ENCODE results near the gene BRD4.

BRD4 gene

GRCh38 chr19:15247107-15248014 is 85.0 kb downstream of the BRD4 start:
- peak; percentile 59 to 69 for DNase-seq

- DNase-seq, result no peak
Observed at GRCh38 chr19:15246198-15246481, 86.2 kb downstream of the BRD4 start.

GRCh38 chr19:15245370-15246197 is 86.8 kb downstream of the BRD4 start:
- no peak for DNase-seq

- no peak for DNase-seq
Observed at GRCh38 chr19:15244808-15245207, 87.5 kb downstream of the BRD4 start.

- no peak for DNase-seq
Observed at GRCh38 chr19:15244106-15244803, 88.1 kb downstream of the BRD4 start.

GRCh38 chr19:15243236-15243957 is 88.9 kb downstream of the BRD4 start:
- DNase-seq, result no peak

GRCh38 chr19:15241259-15241910 is 91.0 kb downstream of the BRD4 start:
- peak; percentile 40 to 50 for DNase-seq

GRCh38 chr19:15240515-15240914 is 91.8 kb downstream of the BRD4 start:
- DNase-seq, result no peak

- no peak for DNase-seq
Observed at GRCh38 chr19:15239337-15239949, 92.9 kb downstream of the BRD4 start.

- no peak for DNase-seq
Observed at GRCh38 chr19:15238639-15239155, 93.6 kb downstream of the BRD4 start.

GRCh38 chr19:15237759-15238638 is 94.3 kb downstream of the BRD4 start:
- DNase-seq, result no peak

- no peak for DNase-seq
Observed at GRCh38 chr19:15236886-15237285, 95.5 kb downstream of the BRD4 start.

GRCh38 chr19:15235781-15236180 is 96.6 kb downstream of the BRD4 start:
- DNase-seq, result no peak

- DNase-seq, result no peak
Observed at GRCh38 chr19:15234431-15235130, 97.8 kb downstream of the BRD4 start.

GRCh38 chr19:15231271-15231670 is 101.1 kb downstream of the BRD4 start:
- no peak for DNase-seq

- DNase-seq, result no peak
Observed at GRCh38 chr19:15227261-15227660, 105.1 kb downstream of the BRD4 start.

GRCh38 chr19:15225760-15226159 is 106.6 kb downstream of the BRD4 start:
- no peak for DNase-seq

GRCh38 chr19:15223649-15224361 is 108.5 kb downstream of the BRD4 start:
- no peak for DNase-seq

All from NCI-H524 (cell line).